NCI-H1048 (cell line): Measurements from ENCODE around the gene KIF5A.

Source experiments
- DNase-seq: peaks from one replicate; lab custom pipeline; 2025; lab: John Stamatoyannopoulos, UW

The KIF5A gene

DNA sequence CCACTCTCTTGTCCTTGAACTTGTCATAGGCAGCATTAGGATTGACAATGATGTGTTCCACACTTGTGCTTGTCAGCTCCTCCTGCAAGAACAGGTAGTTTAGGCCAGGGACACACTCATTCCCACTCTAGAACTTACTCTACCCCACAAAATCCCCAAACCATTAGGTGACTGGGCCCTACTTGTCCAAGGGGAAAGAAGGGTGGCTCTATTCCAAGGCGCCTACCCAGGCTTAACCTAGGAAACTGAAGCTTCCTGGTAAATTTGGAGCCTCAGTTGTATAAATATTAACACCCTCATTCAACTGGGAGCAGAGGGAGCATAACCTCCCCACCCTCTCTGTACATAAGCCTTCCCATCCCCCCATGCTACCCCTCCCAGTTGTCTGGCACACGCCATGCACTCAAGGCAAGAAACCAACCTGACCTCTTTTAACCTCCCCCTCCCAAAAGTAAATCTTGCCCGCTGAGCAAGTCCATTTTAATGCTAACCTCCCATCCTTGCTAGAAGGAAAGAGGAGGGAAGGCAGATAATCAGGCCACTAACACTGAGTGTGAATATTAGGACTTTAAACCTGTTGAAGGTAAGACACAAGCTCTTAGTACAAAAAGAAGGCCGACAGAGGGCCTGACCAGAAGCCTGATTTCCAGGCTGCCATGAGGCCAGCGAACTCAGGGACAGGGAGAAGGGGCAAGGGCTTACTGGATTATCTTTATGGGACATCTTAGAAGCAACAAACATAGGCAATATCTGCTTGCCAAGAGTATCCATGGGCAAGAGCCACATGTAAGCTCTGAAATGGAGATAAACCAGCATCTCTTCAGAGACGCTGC is 13.9 kb upstream of the KIF5A start:
- DNase-seq: no peak

DNA sequence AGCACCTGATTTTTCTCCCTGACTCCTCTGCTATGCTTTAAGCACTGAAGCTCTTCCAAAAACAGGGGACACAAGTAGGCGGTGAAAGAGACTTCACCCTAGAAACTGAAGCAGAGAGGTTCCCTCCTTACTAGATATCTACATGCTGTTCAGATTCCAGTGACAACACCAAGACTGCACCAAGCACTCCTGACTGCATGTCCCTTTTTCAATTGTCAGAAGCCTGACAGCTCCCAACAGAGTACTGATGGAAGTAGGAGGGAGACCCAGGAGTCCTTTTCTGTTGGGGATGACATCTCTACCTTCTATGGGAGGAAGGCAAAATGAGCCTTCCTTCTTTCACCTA is 13.3 kb upstream of the KIF5A start:
- no peak for DNase-seq

DNA sequence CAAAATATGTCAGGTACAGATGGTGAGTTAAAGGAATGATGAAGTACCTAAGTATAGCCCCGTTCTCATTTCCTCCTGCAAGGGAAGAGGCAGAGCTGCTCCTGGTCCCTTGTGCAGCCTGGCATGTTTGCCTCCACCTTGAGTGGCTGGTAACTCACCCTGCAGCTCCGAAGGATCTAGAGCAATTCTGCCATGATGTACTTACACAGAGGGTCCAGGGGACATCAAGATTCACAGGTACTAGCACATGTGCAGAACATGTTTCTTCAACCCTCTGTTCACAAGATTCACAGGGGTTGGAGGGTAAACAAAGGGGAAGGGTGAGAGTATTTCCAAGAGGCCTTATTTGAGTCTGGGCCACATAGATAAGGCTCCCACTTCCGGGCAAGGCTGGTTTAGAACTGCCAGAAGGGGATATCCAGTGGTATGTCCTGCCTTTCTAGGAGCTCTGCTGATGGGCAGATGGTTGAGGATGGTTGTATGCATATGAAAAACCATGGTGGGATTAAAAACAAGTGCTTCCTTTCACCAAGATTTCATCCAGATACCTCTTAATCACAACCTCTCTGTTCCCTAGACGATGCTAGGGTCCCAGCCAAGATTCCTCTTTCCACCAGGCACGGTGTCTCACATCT is 10.6 kb upstream of the KIF5A start:
- DNase-seq: no peak

DNA sequence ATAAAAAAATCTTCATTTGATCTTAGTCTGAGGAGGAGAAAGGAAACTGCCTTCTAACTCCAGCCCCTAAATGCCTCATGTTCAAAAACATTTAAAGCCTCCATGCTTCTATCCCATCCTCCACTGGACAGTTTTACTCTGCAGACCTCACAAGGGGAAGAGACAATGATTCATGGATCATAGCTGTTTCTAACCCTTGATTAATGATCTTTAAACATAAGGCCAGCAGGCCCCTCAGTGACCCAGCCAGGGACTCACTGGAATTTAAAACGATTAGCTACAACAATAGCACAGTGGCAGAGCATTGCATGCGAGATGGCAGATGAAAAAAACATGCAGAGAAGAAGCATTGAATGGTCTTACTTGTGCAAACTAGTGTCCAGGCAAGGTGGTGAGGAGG is 8.8 kb upstream of the KIF5A start:
- no peak for DNase-seq

DNA sequence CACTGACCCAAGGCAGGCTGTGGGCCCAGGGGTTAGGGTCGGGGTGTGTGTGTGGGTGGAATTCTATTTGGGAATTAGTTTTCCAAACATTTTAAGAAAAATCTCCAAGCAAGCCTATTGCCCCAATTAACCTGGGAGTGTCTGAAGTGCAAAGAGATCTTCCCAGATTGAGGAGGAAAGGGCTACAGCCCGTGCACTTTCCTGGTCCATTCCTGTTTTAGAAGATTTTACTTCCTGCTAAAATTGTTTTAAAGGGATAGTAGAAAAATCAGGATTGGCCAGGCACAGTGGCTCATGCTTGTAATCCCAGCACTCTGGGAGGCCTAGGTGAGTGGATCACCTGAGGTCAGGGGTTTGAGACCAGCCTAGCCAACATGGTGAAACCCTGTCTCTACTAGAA is 8.1 kb upstream of the KIF5A start:
- no peak for DNase-seq

DNA sequence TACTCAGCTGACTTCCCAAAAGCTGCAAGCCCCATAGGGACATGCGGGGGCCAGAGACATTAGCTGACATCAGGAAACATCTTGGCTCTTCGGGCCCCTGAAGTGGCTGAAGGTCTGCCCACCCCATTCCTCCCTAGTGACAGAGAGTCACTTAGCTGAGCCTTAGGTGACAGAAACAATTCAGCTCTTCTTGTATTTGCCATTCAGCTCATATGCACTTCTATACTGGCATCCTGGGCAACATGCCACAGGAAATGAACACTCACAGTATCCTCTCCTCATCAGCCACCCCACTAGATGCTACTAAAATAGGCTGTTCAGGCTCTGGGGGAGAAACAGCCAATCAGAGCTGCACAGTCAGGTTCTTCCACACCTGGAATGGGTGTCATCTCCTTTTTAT is 6.3 kb upstream of the KIF5A start:
- DNase-seq: no peak

DNA sequence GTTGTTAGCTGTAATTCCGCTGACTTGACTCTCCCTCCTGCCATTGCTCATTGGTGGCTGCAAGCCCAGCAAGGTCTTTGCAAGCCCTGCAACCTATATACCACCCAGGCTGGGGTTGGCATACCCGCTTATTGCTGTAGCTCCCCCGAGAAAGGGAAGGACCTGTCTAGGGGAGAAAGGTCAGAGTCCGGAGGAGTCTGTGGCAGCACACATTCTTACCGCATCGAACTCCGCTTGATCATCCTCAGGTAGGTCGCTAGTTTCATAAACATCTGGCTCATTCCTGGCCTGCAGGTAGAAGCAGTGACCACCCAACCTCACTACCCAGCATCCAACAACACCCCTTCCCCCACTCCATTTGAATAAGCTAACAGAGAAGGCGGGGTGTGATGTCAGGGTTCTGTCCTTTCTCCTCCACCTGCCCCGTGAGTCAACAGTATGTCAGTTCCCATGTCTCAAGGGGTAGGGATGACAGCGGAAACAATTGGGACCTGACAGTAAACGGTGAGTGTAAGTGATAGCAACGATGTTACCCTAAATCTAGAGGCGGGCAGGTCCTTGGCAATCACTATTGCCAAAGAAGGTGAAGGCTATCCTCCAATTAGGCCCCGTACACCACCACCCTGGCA is 3.9 kb upstream of the KIF5A start:
- DNase-seq: no peak

DNA sequence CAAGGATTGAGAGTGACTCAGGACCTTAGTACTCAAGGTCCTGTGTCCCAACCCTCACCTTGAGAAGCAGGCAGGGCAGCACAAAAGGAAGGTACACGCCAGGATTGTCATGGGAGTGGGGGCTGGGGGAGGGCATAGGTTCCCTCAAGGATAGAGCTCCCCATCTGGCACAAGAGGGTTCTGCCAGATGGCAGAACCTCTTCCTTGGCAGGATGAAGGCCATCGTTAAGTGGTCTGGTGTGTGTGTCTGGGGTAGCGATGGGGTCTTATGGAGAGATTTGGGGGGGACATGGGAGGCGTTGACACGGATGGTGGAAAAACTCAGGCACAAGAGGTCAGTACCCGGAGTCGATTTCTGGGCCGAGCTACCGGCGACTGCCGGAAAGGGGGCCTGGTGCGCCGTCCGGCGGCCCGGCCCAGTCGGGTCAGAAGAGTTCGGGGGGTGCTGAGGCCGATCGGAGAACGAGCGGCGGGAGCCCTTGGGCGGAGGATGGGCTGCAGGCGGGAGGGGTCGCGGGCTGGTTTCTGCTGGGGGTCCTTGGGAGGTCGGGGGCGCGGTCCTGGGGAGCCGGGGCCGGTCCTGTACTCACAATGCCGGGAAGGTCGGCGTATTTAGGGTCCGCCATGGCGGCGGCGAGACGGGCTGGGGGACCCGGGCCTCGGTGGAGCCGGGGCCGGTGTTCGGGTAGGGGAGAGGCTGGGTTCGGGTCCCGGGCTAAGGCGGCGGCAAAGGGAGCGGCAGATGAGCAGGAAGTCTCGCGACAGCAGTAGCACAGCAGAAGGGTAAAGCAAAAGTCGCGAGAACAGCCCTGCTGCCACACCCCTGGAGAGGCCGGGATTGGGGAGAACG is 3.2 kb upstream of the KIF5A start, which contains the start of gene DCTN2:
Gene DCTN2, minus strand, starts transcription at position 755 of the 850 bp plus-strand sequence. Its CDS starts 129 bp downstream, at position 626.
- DNase-seq: peak; percentile 91

DNA sequence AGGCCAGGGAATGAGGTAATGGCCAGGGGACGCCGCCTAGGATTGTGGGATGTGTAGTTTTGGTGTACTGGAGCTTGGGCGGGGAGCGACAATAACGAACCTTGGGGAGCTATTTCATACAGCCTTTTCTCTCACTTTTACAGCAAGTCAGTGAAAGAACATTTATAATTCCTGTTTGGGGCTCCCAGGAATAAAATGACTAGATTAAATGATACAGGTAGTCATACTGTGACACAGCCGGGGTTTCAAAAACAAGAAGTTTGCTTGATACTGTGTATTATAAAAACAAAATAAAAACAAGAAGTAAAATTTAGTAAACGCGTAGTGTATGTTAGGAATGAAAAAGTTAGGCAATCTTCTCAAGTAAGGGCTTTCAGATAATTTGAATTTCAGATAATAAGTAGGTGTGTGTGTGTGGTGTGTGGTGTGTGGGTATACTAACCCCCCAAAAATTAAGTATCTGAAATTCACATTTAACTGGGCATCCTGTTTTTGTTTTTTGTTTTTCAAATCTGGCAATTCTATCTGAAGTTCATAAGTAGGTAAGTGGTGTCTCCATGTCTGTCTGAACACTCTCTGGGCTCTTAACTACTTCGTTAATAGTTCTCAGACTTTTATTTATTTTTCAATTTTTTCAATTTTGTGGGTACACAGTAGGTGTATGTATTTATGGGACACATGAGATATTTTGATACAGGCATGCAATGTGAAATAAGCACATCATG is 2.4 kb upstream of the KIF5A start:
- no peak for DNase-seq

DNA sequence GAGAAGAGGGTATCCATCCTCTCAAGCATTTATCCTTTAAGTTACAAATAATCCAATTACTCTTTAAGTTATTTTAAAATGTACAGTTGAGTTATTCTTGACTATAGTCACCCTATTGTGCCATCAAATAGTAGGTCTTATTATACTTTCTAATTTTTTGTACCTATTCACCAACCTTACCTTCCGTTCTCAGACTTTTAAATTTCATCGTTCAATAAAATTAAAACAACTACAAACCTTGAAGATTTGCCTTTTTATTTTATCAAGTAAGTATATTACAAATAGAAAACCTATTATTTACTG is 1.9 kb upstream of the KIF5A start:
- no peak for DNase-seq

DNA sequence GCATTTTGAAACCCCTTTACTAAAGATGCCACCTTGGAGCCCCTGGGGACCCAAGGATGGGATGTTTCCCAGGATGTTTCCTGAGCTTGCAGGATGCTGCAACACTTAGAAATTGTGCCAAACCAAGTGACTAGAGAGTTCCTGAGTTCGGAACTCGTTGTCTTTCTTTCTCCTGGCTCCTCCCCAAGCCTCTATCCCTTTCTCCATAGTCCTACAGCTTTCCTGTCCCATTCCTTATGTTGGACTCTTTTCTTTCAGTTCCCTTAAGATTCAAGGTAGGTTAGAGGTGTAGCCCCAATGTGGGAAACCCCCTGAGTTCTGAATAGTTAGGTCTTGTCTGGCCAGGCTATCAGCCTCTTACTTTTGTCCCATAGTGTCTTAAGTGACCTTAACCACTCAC is 1.4 kb upstream of the KIF5A start:
- DNase-seq: no peak

DNA sequence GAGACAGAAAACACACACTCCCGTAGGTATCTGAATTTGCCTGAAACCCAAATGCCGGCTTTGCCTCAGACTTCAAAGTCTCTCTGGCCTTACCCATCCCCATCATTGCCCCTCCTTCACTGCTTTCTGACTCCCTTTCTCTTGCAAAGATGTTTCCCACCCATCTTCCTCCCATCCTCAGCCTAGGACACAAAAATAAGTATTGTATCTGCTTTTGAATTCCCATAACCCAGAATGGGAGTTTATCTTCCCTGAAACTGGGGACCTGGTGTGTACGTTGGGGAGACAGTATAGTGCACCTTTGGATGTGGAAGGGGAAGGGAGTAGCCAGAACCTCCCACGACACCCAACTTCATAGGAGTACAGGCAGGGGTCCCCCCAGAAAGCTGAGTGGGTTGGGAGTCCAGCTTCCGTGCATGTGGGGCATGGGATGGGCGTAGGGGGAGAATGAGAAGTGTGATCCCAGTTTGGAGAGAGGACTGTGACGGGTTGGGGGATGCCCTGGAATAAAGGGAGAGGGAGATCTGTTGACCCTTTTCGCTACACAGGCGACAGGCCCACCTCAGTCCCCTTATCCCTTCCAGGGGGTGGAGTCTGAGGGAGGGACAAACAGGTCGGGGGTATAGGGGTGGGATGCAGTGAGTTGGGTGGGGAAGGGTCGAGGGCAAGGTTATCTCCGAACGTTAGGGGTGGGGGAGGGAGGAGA is 488 bp upstream of the KIF5A start:
- no peak for DNase-seq

DNA sequence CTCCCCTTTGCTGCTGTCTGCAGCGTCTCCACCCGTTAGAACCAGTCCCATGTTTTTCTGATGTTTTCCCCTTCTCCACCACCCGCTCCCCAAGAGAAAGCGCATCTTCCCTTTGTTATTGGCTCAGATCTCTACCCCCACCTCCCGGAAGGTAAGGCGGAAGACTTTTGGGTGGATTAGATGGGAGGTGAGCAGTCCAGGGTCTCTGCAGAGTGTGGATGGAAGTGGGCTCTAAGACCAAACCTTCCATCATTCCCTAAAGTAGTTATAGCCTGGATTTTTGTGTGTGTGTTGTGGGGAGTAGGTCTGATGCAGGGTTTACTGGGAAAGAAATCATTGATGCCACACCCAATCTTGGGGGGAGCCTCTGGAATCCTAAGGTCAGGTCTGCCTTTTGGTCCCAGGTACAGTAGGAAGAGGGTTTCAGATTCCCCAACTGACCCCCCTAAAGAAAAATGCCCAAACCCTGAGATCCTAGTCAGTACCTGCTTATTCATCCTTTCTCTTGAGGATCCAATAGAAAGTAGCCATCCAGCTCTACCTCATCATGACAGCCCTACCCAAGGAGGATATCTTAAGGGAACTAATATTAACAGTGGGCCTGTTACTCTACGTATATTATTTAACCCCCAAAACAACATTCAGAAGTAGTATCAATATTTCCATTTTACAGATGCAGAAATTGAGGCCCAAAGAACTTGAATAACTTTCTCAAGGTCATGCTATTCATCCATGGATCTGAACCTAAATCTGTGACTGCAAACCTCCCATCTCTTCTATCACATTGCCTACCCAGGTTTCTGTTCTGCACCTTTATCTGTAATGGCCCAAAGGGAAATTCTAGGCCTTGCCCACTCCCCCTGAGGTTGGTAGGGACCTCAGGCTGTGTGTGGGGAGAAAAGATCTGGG is 1.1 kb downstream of the KIF5A start:
- DNase-seq: no peak

DNA sequence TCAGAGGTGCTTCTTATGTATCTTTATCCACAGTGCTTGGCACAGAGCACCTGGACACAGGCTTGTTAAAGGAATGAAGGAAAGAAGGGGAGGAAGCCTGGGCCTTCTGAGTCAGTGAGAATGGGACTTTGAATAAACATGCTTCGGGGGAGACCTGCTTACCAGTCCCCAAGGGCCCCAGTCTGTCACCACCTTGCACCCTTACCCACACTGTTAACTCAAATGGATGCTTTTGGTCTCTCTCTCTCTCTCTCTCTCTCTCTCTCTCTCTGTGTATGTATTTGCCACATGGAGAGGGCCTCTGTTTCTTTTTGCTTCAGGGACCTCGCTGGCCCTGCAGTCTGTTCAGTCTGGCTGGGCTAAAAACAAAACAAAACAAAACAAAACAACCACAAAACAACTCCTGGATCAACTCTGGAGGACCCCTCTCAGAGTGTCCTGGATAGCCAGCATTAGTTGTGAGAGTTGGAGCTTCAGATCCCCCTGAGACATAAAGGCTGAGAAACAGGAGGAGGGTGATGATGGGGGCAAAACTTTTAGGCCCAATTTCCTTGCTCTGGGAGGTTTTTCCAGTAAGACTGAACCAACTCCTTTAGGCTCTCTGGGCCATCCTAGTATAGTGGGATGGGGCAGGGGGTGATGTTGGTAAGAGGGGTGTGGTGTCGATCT is 1.9 kb downstream of the KIF5A start:
- no peak for DNase-seq

DNA sequence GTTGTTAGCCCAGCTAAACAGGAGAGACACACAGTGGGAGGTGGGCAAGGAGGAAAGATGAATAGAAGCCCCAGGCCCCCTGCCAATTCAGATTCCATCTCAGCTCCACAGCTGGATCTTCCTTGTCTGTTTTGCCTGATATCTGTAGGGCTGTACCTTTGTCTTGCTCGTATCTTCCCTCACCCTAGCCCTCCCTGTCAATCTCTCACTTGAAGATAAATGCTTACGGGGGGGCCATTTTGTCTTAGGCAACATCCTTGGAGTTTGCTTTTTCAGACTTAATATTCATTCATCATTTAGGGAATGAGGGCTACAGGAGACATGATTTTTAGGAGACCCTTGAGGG is 2.4 kb downstream of the KIF5A start:
- DNase-seq: no peak

DNA sequence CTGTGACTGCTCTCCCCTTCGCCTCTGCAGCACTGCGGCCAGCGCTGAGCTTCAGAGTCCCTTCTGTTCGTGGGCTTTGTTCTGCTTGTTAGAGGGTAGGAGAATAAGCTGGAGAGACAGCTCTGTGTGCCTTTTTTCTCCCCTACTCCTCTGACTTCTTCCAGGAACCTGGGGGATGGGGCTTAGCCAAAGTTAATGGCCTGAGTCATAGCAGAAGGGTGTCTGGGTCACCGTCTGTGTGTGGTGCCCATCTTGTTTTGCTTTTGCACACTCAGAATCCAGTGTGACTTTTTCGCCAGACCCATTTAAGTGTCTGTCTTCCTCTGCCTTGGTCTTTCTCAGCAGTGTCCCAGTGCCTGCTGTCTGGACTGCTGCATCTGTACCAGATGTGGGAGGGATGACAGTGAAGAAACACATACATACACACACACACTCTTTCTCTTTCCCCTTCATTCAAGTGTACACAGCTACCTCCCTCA is 3.0 kb downstream of the KIF5A start:
- DNase-seq: no peak

DNA sequence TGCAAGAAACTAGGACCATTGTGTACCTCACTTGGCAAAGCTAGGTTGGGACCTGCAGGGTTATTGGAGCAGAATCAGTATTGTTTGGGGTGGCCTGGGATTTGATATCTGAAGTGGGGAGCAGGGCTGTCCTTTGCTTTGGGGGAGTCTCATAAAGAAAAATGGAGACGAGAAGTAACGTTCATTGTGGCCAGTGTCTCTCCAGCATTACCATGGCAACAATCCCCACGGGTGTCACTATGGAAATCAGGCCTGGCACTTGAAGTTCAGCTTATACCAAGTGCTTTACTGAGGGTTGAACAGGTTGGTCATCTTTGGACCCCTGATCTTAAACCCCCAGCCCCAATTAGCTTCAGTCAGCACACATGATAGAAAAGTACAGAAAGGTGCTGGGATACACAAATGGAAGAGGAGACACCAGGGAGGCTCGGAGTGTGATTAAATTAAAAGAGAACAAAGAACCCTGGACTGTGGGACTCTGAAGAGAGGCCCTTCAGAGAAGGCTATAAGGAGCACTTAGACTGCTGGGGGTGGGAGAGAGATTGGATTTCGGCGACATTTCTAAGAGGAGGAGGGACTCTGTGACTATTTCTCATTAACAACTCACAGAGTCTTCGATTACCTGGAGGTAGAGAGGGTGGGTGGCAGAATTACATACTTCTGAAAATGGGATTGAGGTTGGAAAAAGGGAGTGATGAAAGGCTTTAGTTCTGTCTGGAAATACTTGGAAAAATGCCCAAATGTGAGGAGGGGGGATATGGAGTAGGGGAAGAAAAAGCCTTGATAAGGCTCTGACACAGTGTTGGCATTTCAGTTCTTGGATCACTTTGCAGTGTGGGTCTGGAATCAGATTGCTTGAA is 3.7 kb downstream of the KIF5A start:
- DNase-seq: no peak

DNA sequence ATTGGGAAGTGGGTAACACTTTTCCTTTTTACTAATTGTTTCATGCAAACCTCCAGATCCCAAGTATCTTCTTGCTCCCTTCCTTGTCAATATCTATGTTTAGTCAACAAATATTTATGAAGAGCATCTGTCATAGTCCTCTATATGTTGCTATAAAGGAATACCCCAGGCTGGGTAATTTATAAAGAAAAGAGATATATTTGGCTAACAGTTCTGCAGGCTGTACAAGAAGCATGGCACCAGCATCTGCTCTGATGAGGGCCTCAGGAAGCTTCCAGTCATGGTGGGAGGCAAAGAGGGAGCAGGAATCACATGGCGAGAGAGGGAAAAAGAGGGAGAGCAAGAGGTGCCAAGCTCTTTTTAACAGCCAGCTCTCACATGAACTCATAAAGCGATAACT is 4.6 kb downstream of the KIF5A start:
- DNase-seq: no peak

DNA sequence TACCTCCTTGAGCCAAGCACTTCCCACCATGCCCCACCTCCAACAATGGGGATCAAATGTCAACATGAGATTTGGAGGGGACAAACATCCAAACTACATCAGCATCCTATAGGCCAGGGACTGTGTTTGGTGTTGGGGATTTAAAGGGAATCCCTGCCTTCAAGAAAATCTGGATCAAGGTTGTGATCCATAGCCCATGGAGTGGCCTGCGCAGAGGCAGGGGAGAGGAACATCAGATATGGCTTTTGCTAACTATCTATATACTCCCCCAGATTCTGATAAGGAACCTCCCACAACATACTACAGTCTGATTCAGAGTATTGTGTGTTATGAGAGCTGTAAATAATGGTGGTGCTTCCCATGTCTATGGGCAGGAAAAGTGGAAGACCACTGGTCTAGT is 5.1 kb downstream of the KIF5A start:
- no peak for DNase-seq
